ENCODE measurements around the gene ATP2A1.
"Not testable (repeated sequence)": the region's sequence is repeated elsewhere in the genome, so short reads cannot be mapped to it uniquely, and the experiment has no call there.

ATP2A1 gene

DNA sequence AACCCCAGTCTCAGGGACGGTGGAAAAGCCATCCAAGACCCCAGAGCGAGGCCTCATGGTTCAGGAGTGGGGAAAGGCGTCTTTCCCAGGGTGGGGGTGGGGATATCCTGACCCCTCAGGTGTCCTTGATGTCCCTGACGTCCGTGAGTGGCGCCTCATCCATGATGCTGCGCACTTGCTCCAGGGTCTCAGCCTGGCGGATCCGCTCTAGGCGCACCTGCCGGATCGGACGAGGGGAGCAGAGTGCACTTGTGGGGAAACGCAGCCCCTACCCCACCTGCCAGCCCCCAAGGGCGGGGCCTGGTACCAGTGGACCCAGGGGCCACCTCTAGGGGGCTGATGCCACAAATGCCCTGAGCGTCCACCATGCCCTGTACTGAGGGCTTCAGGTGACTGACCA is 26.5 kb downstream of the ATP2A1 start:
- DNase-seq (ENCODE audit: insufficient read length, low spot score) (no peak), FAIRE-seq (no peak)

DNA sequence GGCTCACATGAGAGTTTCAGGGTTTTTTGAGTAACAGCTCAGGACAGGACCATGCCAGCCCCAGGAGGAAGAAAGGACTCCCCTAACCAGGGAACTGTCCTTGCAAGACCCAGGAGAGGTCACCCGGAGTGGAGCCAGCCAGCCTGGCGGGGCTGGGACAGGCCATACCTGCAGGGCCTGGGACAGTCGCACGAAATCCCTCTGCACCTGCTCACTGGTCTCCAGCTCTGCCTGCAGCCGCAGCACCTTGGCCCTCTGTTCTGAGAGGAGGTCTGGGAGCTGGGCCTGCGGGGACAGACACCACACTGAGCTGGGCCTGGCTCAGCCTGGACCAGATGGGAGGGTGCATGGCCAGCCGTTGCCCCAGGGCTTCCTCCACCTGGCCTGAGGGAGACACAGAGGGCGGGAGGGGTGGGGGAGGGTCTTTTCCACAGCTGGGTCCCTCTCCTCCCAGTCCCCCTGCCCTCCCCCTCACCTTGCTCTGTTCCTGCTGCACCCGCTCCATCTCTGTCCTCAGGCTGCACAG is 27.0 kb downstream of the ATP2A1 start:
- no peak for DNase-seq (ENCODE audit: insufficient read length, low spot score)
- no peak for FAIRE-seq

DNA sequence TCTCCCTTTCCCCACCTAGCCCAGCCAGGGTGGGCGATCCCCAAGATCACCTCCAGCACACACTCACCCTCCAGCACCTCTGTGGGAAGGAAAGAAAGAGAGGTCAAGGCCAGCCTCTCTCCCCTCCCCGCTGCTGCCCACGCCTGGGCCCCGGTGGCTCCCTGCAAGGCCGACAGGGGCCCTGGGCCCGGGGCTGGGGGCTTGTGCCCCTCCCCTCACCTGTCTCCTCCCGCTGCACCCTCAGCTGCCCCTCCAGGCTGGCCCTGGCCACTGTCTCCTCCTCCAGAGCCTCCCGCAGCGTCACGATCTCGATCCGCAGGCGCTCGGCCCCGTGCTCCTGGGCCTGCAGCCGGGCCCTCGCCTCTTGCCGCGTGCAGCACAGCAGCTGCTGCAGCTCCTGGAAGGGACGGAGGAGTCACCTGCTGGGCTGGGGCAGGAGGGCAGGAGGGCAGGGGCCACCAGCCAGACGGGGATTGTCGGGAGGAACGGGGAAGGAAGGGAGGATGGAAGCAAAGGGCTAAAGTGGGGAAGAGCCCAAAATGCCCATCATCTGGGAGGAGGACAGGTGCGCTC is 27.6 kb downstream of the ATP2A1 start:
- no peak for FAIRE-seq

DNA sequence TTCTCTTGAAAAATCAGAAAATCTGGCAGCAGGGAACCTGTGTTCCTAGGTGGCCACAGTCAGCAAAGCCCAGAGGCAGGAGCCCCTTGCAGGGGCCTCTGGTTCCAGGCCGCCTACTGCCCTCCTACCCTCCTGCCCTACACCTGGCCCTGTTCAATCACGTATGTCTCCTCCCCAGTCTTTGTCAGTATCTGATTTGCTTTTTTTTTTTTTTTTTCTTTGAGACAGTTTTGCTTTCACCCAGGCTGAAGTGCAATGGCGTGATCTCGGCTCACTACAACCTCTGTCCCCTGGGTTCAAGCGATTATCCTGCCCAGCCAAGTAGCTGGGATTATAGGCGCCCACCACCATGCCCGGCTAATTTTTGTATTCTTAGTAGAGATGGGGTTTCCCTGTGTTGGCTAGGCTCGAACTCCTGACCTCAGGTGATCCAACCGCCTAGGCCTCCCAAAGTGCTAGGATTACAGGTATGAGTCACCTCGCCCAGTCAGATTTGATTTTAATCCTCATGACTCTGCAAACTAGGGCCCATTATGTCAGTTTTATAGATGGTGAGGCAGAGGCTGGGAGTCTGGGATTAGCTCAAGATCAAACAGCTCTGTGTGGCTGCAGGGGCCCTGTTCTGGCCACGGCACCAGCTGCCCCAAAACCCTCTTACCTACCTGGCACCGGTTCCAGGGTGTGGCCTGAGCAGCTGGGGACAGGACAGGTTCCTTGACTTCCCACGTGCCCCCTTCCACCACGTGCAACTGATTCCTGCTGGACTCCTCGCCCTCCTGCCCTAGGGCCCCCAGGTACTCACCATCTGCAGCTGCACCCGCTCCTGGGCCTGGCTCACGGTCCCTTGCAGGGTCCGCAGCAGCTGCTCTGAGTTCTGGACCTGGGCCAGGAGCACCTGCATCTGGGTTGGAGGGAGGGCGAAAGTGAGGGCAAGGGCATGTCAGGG is 32.1 kb downstream of the ATP2A1 start:
- DNase-seq (ENCODE audit: insufficient read length, low spot score), result no peak
- FAIRE-seq, result no peak

More for the DNA sequence above, 27.6 kb downstream of the ATP2A1 start:
- DNase-seq (ENCODE audit: insufficient read length, low spot score), result no peak

DNA sequence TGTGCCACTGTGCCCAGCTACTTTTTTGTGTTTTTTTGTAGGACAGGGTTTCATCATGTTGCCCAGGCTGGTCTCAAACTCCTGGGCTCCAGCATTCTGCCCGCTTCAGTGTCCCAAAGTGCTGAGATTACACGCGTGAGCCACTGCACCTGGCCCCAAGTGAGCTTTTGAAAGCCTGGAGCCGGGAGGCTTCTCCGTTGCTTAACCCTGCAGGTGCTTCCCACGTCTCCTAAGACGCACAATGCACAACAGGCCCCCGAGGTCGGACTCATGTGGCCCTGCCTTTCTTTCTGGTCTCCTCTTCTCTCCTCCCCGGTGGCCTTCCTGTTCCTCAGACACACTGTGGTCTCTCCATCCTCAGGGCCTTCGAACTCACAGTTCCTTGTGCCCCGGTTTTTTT is 34.3 kb downstream of the ATP2A1 start:
- DNase-seq (ENCODE audit: insufficient read length, low spot score) (no peak), FAIRE-seq (no peak)

DNA sequence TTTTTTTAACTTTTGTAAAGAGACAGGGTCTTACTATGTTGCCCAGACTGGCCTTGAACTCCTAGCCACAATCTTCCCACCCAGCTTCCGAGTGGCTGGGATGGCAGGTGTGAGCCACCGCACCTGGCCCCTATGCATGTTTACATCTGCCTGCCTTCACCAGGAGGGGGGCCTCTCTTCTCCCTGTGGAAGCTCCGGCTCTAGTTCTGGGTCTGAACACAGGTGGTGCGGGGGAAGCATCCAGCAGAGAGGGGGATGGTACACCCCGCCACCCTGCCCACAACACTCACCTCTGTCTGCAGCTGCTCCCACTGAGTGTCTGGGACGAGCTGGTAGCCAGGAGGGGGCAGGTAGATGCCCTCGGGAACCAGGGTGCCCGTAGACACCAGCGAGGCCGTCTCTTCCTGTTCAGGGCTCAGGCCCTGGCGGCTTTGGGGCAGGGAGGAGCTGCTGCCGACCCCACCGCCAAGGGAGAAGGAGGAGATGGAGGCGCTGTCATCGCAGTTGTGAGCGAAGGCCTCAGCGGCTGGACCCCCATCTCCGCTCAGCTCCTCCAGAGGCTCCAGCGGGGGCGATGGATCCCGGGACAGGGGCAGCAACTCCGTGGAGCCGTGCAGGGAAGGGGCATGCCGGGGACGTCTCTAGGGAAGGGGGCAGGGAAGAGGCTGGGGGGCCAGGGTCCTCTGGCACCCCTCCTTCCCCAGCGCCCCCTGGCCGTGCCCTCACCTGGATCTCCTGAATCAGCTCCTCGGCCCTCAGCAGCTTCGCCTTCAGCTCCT is 35.8 kb downstream of the ATP2A1 start:
- DNase-seq (ENCODE audit: insufficient read length, low spot score) (no peak), FAIRE-seq (no peak)

DNA sequence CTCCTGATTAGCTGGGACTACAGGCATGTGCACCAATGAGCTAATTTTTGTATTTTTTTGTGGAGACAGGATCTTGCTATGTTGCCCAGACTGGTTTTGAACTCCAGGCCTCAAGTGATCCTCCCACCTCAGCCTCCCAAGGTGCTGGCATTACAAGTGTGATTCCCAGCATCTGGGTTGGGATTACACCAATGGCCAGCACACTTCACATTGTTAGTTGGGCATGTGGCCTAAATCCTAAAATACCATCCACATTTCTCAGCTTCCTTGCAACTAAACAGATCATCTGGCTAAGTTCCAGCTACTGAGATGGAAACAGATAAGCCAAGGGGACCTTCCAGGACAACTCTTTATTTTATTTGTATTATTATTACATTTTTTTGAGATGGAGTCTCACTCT is 36.9 kb downstream of the ATP2A1 start:
- DNase-seq (ENCODE audit: insufficient read length, low spot score), result no peak
- no peak for FAIRE-seq

DNA sequence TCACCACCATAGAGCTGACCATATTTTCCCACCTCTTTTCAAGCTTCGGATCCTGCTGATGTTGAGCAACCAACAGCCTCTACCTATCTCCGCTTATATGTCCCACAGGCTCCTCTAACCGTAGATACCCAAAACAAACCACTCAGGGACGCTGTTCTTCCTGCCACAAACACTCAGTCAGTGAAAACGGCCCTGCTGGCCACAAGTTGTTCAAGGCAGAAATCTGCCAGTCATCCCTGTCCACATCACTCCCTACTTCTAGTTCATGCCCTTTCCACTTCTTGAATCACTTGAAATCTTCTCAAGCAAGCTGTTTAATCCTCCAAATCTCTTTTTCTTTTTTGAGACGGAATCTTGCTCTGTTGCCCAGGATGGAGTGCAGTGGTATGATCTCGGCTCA is 38.8 kb downstream of the ATP2A1 start:
- DNase-seq (ENCODE audit: insufficient read length, low spot score), result no peak
- FAIRE-seq, result no peak

DNA sequence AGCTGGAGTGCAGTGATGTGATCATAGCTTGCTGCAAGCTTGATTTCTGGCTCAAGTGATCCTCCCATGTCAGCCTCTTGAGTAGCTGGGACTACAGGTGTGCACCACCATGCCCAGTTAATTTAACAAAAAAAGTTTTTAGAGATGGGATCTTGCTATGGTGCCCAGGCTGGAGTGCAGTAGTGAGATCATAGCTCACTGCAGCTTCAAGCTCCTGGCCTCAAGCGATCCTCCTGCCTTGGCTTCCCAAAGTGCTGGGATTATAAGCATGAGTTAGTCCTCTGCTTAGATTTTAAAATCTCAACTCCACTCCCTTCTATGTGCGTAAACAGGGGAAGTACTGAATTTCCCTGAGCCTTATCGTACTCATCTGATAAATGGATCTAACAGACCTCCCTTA is 40.4 kb downstream of the ATP2A1 start:
- no peak for FAIRE-seq

DNA sequence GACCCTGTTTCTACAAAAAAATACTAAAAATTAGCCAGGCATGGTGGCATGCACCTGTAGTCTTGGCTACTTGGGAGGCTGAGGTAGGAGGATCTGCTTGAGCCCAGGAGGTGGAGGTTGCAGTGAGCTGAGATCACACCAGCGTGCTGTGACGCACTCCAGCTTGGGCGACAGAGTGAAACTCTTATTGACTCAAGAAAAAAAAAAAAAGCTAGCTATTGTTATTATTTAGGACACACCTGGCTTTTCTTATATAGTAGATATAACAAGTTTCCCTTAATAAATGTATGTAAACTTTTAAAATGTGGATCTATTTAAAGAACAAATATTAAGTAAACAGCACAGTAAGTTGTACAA is 44.9 kb downstream of the ATP2A1 start:
- no peak for FAIRE-seq

More for the DNA sequence above, 40.4 kb downstream of the ATP2A1 start:
- no peak for DNase-seq (ENCODE audit: insufficient read length, low spot score)

DNA sequence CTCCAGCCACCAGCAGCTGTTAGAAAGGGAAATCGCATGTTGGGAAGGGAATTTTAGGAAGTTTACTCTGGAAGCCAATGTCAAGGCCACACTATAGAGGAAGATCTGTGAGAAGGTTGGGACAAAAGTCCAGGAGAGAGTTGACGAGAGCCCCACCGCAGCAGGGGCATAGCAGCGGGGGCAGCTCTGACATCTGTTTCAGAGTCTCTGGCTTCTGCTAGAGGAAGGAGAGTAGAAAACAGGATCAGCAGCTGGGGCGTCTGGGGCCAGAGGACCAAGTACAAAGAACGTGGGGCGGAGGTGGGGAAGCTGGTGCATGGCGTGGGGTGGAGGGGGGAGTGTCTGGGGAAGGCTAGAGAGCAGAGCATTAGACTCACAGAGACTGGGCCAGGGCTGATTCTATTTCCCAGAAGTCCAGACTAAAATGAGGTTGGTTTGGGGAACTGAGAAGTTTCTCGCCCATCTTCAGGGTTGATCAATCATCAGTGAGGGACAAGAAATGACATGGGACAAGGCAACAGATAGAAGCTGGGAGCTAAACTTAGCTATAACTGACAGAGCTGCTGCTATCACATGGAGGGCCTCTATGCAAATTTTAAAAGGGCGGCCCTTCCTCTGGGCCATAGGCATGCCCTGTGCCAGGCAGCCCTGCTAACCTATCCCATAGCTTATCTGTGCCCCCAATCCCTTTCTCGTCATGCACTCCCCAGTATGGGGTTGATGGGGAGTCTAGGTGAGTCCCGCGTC is 45.5 kb downstream of the ATP2A1 start:
- DNase-seq (ENCODE audit: insufficient read length, low spot score) (peak; percentile 67), FAIRE-seq (peak; percentile 92)

More for the DNA sequence above, 44.9 kb downstream of the ATP2A1 start:
- DNase-seq (ENCODE audit: insufficient read length, low spot score), result no peak

DNA sequence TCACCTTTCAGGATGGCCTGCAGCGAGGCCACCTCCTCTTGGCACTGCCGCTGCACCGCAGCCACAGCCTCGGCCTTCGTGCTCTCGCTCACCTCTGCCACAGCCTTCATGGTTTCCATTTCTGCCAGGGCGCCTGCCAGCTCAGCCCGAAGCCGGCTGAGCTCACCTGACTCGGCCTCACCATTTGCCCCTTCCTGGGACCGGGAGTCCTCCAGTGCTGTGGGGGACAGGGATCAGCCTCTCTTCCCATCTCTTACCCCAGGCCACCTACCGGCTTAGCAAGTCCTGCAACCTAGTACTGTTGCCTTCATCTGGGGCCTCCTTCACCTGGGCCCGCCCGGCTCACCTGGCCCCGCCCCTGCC is 46.1 kb downstream of the ATP2A1 start:
- FAIRE-seq, result no peak

DNA sequence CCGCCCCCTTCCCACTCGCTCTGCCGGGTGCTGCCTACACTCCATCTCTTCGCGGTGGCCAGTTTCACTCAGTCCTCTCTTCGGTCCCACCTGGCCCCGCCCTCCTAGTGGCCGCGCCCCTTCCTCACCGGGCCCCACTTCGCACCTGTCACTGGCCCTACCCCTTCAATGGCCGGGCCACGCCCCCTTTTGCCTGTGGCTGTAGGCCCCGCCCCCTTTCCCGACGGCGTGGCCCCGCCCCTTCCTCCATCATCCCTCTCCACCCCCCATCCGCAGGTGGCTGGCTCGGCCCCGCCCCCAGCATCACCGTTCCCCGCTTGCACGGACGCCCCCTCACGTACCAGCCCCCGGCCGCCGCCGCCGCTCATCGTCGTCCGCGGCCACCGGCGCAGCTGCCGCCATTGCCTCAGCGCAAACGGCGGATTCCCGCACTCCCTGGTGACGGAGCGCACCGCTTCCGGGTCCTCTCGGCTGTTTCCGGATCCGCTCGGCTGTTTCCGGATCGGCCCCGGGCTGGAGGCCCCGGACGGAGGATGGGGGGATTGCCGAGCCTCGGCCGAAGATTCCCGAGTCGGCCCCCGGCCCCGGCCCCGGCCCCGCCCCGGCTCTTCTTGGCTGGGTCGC is 46.6 kb downstream of the ATP2A1 start, which contains the start of gene RABEP2:
RABEP2 (minus strand) TSS at position 477 of the 624 bp plus-strand sequence; CDS start at position 402, 75 bp downstream.
- FAIRE-seq (peak; percentile 84), DNase-seq (ENCODE audit: insufficient read length, low spot score) (peak; percentile 87)

More for the DNA sequence above, 46.1 kb downstream of the ATP2A1 start:
- no peak for DNase-seq (ENCODE audit: insufficient read length, low spot score)

DNA sequence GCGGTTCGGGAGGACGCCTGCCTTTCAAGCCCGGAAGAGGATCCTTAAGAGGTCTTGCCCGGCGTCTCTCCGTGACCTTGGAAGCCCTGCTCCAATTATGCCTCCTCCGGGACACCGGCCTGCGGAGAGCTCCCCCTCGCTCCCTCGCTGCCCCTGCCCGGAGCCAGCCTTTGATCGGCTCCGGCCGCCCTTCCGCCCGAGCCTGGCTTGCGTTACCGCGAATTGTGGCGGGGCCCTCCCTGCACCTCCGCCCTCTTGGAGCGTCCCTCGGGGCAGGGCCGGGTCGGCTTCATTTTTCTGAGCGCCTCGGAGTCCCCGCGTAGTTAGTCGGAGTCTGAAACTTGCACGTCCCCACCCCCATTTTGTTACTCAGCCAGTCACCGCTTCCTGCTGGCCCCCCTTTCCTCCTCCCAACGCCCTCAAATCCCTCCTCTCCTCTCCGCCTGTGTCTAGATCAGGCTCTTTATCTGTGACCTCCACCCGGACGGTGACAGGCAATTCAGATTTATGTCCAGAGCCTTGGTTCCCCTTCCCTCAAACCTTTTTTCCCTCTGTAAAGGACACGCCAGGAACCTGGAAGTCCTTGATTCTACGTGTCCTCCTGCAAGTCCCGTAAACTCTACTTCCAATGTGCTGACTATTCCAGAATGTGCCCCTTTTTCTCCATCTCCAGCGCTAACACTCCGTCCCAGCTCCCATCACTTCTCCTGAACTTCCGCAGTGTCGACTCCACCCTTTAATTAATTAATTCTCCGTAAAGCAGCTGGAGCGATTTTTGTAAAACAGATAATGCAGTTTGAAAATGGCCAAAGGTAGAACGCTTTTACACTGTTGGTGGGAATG is 47.3 kb downstream of the ATP2A1 start:
- no peak for DNase-seq (ENCODE audit: insufficient read length, low spot score)
- peak; percentile 79 for FAIRE-seq

DNA sequence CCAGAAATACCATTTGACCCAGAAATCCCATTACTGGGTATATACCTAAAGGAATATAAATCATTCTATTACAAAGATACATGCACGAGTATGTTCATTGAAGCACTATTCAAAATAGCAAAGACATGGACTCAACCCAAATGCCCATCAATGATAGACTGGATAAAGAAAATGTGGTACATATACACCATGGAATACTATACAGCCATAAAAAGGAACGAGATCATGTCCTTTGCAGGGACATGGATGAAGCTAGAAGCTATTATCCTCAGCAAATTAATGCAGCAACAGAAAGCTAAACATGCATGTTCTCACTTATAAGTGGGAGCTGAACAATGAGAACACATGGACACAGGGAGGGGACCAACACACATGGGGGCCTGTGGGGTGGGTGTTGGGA is 48.0 kb downstream of the ATP2A1 start:
- not testable (repeated sequence) for DNase-seq (ENCODE audit: insufficient read length, low spot score); FAIRE-seq

DNA sequence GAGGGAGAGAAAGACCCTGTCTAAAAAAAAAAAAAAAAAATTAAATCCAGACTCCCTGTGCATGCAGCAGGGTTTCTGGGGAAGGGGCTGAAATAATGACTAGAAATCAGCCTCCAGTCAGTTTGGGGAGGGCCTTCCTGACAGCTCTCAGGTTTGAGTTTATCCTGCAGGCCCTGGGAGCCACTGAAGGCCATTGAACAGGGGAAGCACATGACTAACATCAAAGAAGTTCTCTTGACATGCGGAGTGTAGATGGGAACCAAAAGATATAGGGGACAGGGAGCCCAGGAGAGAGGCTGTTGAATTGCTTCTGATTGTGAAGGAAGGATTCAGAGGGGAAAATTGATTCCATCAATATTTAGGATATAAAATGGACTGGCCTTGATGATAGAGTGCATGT is 49.5 kb downstream of the ATP2A1 start:
- FAIRE-seq (no peak), DNase-seq (ENCODE audit: insufficient read length, low spot score) (no peak)

DNA sequence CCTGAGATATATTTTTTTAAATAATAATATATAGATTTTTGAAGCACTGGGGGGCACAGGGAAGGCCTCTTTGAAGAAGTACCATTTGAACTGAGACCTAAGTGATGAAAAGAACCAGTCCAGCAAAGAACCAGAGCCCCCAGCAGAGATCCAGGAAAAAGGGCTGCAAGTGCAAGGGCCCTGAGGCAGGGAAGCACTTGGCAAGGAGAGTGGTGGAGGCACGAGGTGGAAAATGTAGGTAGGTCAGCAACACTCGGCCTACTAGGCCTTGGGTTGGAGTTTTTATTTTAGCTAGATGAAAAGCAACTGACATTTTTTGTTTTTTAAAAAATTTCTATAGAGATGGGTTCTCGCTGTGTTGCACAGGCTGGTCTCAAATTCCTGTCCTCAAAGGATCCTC is 51.9 kb downstream of the ATP2A1 start:
- DNase-seq (ENCODE audit: insufficient read length, low spot score) (no peak), FAIRE-seq (no peak)

DNA sequence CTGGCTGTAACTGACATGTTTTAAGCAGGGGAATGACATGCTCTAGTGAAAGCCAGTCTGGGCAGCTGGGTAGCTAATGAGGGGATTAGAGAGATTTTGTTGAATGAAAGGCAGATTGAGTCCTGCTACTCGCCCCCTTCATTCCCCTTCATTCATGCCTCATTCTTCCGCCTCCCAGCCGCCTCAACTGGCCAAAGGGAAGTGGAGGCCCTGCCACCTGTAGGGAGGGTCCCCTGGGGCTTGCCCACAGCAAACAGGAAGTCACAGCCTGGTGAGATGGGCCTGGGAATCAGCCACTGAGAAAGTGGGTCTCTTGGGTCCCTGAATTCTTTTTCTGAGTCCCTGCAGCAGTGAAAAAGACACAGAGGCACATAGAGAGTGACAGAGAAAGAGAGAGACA is 52.4 kb downstream of the ATP2A1 start:
- peak; percentile 82 for FAIRE-seq

DNA sequence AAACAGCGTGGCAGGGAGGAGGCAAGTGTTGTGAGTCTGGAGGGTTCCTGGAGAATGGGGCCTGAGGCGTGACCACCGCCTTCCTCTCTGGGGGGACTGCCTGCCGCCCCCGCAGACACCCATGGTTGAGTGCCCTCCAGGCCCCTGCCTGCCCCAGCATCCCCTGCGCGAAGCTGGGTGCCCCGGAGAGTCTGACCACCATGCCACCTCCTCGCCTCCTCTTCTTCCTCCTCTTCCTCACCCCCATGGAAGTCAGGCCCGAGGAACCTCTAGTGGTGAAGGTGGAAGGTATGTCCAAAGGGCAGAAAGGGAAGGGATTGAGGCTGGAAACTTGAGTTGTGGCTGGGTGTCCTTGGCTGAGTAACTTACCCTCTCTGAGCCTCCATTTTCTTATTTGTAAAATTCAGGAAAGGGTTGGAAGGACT is 53.5 kb downstream of the ATP2A1 start, which contains the start of gene CD19:
CD19 (plus strand) TSS at position 171 of the 425 bp plus-strand sequence; CDS start at position 201, 30 bp downstream.
- no peak for DNase-seq (ENCODE audit: insufficient read length, low spot score)
- FAIRE-seq, result peak; percentile 86

More for the DNA sequence above, 52.4 kb downstream of the ATP2A1 start:
- DNase-seq (ENCODE audit: insufficient read length, low spot score), result no peak
